Natural killer cell (primary cell): Measurements from ENCODE around the gene PTPRR. TPM values are rescaled to one million over a fixed set of nuclear protein-coding genes. Genes with fewer than 3 reads are reported as not detected.

Experiments used
- ATAC-seq, 3 donors: fragments of 150-1000 bp in 2 of 3; fragments of 200-7000 bp in 1 of 3; cut with Tn5 transposase; 1 replicate in 1 of 3; 2 replicates in 2 of 3; pipeline ENCODE4 v1.10.0; 2021; ENCODE audit warnings: mild to moderate bottlenecking in 2 of 3, moderate library complexity in 2 of 3
- DNase-seq, 2 donors: peaks; one replicate each; pipeline versions ENCODE4 v3.0.0 to v3.0.0-alpha.2; 2013 to 2021; ENCODE audit warnings: mixed read lengths in 1 of 2
- H3K27ac ChIP-seq: one replicate; pipeline ENCODE4 v1.5.1; 2013; ENCODE audit warnings: mild to moderate bottlenecking, low read length
- H3K27me3 ChIP-seq: one replicate; pipeline ENCODE4 v1.6.1; 2013; ENCODE audit warnings: low read length; ENCODE audit not compliant: control insufficient read depth, insufficient read depth
- H3K36me3 ChIP-seq: one replicate; pipeline ENCODE4 v1.6.1; 2013; ENCODE audit warnings: low read length; ENCODE audit not compliant: control insufficient read depth, insufficient read depth
- H3K4me1 ChIP-seq: one replicate; pipeline ENCODE4 v1.6.1; 2013; ENCODE audit warnings: low read length; ENCODE audit not compliant: control insufficient read depth, insufficient read depth
- H3K4me3 ChIP-seq: one replicate; pipeline ENCODE4 v1.5.1; 2013; ENCODE audit warnings: low read length
- H3K9me3 ChIP-seq: one replicate; pipeline ENCODE4 v1.6.1; 2013; ENCODE audit warnings: low read length; ENCODE audit not compliant: control insufficient read depth, insufficient read depth
- H3K27ac Mint-ChIP-seq, 2 donors: one replicate each; pipeline ENCODE4 v1.8.0; 2022; ENCODE audit warnings: mild to moderate bottlenecking in 2 of 2, mixed read lengths in 2 of 2, moderate library complexity in 1 of 2
- H3K27me3 Mint-ChIP-seq, 2 donors: one replicate each; pipeline ENCODE4 v1.8.0; 2022; ENCODE audit warnings: low read depth in 2 of 2, mixed read lengths in 2 of 2
- H3K36me3 Mint-ChIP-seq: one replicate; pipeline ENCODE4 v1.8.0; 2022; ENCODE audit warnings: mixed read lengths
- H3K4me1 Mint-ChIP-seq, 2 donors: one replicate each; pipeline ENCODE4 v1.8.0; 2022; ENCODE audit warnings: mixed read lengths in 2 of 2
- H3K4me3 Mint-ChIP-seq: one replicate; pipeline ENCODE4 v1.8.0; 2022; ENCODE audit warnings: mild to moderate bottlenecking, moderate library complexity, mixed read lengths
- H3K9me3 Mint-ChIP-seq, 2 donors: one replicate each; pipeline ENCODE4 v1.8.0; 2022; ENCODE audit warnings: mixed read lengths in 2 of 2
- WGBS: methylation state at CpG from one replicate; pipeline ENCODE4 v1.1.7; 2013; ENCODE audit warnings: missing lambda C conversion rate; ENCODE audit not compliant: insufficient coverage; 5-methylcytosine and 5-hydroxymethylcytosine counted together
- intact Hi-C: fragments of 100-400 bp; cut with micrococcal nuclease; formaldehyde crosslinking; loops from one replicate; pipeline ENCODE4 v1.14.2; 2022
- total RNA-seq, 4 donors: library from RNA; stranded (reverse); fragments of 120-200 nt in 1 of 4; gene quantifications; one replicate each; pipeline versions ENCODE4 v1.2.3 to v1.2.4, GENCODE V29; 2013 to 2022
- TF ChIP-seq, protein P1 (sequence below): fragments of 200-600 bp; IDR thresholded peaks from one replicate; pipeline ENCODE4 v1.8.0; 2022; ENCODE audit warnings: antibody characterized with exemption

The PTPRR gene
- total RNA-seq, 3 donors from 2014 or later (not counting 1 experiment from before 2014, with no cell fraction given), result 0.91 to 1.3 TPM; not detected in 1

DNA sequence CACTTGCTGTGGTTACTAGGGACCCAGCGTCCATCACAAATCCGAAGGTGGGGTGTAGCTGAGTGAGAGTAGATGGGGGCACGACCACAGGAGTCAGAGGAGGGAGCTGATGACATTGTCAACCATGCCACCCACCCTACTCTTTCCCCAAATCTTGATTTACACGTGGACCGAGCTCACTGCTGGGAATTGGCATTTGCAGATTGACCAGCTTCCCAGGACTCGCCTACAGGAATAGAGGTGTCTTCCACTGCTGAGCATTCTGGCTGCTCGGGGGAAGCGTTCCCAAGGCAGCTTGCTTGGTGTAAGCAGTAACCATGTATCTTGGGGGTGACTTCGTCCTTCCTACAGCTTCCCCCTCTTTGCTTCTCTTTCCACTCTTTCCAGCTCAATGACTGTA is 353 bp upstream of the PTPRR start:
- no peaks in the 10 kb centered on the region for H3K4me1 Mint-ChIP-seq
- ATAC-seq (no peak), DNase-seq (no peak)
- Histone ChIP-seq H3K36me3 (no peaks in the 10 kb centered on the region), H3K27ac (no peak overlapping the region), H3K9me3 (peaks cover 6% of the 10 kb centered on the region), H3K4me3 (no peak overlapping the region), H3K27me3 (peaks cover 4% of the 10 kb centered on the region), H3K4me1 (no peaks in the 10 kb centered on the region)
- no peak overlapping the region for H3K4me3 Mint-ChIP-seq
- H3K27me3 Mint-ChIP-seq, result peaks cover 0 to 14% of the 10 kb centered on the region in 2 donors
- H3K27ac Mint-ChIP-seq, result no peak overlapping the region
- 34% methylated on average over 7 of the region's 9 CpGs for WGBS
- intact Hi-C loops, result no loop called here
- TF ChIP-seq, protein P1, sequence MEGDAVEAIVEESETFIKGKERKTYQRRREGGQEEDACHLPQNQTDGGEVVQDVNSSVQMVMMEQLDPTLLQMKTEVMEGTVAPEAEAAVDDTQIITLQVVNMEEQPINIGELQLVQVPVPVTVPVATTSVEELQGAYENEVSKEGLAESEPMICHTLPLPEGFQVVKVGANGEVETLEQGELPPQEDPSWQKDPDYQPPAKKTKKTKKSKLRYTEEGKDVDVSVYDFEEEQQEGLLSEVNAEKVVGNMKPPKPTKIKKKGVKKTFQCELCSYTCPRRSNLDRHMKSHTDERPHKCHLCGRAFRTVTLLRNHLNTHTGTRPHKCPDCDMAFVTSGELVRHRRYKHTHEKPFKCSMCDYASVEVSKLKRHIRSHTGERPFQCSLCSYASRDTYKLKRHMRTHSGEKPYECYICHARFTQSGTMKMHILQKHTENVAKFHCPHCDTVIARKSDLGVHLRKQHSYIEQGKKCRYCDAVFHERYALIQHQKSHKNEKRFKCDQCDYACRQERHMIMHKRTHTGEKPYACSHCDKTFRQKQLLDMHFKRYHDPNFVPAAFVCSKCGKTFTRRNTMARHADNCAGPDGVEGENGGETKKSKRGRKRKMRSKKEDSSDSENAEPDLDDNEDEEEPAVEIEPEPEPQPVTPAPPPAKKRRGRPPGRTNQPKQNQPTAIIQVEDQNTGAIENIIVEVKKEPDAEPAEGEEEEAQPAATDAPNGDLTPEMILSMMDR, result no peak
- no peaks in the 10 kb centered on the region for H3K36me3 Mint-ChIP-seq
- H3K9me3 Mint-ChIP-seq, result peaks cover 0 to 2% of the 10 kb centered on the region in 2 donors

DNA sequence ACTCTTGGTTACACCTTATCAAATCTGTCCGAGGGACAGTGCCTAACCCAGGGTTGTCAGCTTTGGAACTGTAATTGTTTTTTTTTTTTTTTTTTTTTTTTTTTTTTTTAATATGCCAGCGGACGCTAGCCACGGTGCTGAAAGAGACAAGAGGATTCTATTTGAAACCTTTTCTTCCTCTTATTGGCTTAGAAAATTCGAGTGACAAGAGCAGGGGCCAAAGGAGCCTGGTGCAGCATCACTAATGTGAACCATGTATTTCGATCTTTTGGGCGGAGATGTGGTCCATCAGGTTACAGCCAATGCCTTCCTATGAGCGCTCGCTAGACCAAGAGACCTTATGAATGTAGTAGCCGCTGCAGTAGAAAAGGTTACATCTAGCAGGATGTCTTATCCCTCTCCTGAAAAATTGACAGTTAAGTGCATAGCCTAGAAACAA is 922 bp downstream of the PTPRR start:
- Mint-ChIP-seq H3K4me1 (no peaks in the 10 kb centered on the region), H3K9me3 (peaks cover 5% of the 10 kb centered on the region in 2 donors), H3K27ac (no peak overlapping the region), H3K27me3 (peaks cover 0 to 14% of the 10 kb centered on the region in 2 donors), H3K4me3 (no peak overlapping the region), H3K36me3 (no peaks in the 10 kb centered on the region)
- peaks cover 4% of the 10 kb centered on the region for H3K27me3 ChIP-seq
- DNase-seq (no peak), ATAC-seq (no peak)
- no peak overlapping the region for H3K4me3 ChIP-seq
- TF ChIP-seq, protein P1, result no peak
- peaks cover 6% of the 10 kb centered on the region for H3K9me3 ChIP-seq
- WGBS, result 21% methylated on average over 9 of the region's 10 CpGs
- no peaks in the 10 kb centered on the region for H3K4me1 ChIP-seq
- H3K36me3 ChIP-seq, result no peaks in the 10 kb centered on the region
- intact Hi-C loops, result no loop called here
- no peak overlapping the region for H3K27ac ChIP-seq

- H3K36me3 Mint-ChIP-seq, result no peaks in the 10 kb centered on the region
- Histone ChIP-seq H3K27ac (no peak overlapping the region), H3K27me3 (peaks cover 4% of the 10 kb centered on the region), H3K4me3 (no peak overlapping the region), H3K36me3 (no peaks in the 10 kb centered on the region), H3K9me3 (peaks cover 6% of the 10 kb centered on the region), H3K4me1 (no peaks in the 10 kb centered on the region)
- DNase-seq (no peak), ATAC-seq (no peak)
- TF ChIP-seq, protein P1, result no peak
- H3K9me3 Mint-ChIP-seq, result peaks cover 5% of the 10 kb centered on the region in 2 donors
- no peak overlapping the region for H3K27ac Mint-ChIP-seq
- H3K4me3 Mint-ChIP-seq, result no peak overlapping the region
- WGBS, result 80% methylated on average over 2 of the region's 2 CpGs
- intact Hi-C loops, result no loop called here
- no peaks in the 10 kb centered on the region for H3K4me1 Mint-ChIP-seq
- H3K27me3 Mint-ChIP-seq, result peaks cover 0 to 14% of the 10 kb centered on the region in 2 donors
These were observed 1.4 kb downstream of the PTPRR start for GRCh38 chr12:70919176-70919575.

GRCh38 chr12:70918321-70918720 is 2.2 kb downstream of the PTPRR start:
- ATAC-seq, result no peak
- Histone ChIP-seq H3K36me3 (no peaks in the 10 kb centered on the region), H3K27me3 (peaks cover 4% of the 10 kb centered on the region), H3K4me3 (no peak overlapping the region), H3K9me3 (peaks cover 6% of the 10 kb centered on the region), H3K27ac (no peak overlapping the region), H3K4me1 (no peaks in the 10 kb centered on the region)
- no peak for DNase-seq
- Mint-ChIP-seq H3K9me3 (peaks cover 5 to 7% of the 10 kb centered on the region in 2 donors), H3K36me3 (no peaks in the 10 kb centered on the region), H3K27me3 (peaks cover 0 to 14% of the 10 kb centered on the region in 2 donors), H3K4me3 (no peak overlapping the region), H3K27ac (no peak overlapping the region), H3K4me1 (no peaks in the 10 kb centered on the region)
- no CpG with 5 or more reads among the region's 1 CpG for WGBS
- intact Hi-C loops, result no loop called here
- TF ChIP-seq, protein P1, result no peak
